ENCODE data around the gene COPZ1. TPM values are rescaled to one million over a fixed set of nuclear protein-coding genes. Genes with fewer than 3 reads are reported as not detected.
"Not testable (repeated sequence)": the region's sequence is repeated elsewhere in the genome, so short reads cannot be mapped to it uniquely, and the experiment has no call there.

Gene COPZ1
- total RNA-seq, 1 experiment from 2014 or later, result 186 TPM

GRCh38 chr12:54331461-54331860 is 6.5 kb downstream of the COPZ1 start:
- no peak for DNase-seq (ENCODE audit: low read depth)

DNA sequence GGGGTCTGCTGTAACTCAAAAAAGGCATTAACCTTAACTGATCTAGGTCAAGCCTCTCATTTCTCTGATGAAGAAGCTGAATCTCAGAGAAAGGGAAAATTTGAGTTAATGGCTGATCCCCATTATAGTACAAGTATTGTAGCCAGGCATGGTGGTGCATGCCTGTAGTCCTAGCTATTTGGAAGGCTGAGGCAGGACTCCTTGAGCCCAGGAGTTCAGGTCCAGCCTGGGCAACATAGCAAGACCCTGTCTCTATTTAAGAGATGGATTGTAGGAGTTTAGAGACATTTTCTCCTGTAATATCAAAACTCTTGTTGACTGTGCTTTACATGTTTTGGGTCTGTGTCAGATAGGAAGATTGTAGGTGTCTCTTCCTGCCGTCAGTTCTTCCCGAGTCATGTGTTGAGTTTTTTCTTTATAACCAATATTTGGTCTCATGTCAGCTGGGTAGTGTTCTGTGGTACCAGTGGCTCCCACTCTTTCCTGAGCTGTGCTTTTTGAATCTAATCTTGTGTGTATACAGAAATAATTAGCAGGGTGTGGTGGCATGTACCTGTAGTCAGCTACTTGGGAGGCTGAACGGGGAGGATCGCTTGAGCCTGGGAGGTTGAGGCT is 8.6 kb downstream of the COPZ1 start:
- DNase-seq (ENCODE audit: low read depth), result no peak

DNA sequence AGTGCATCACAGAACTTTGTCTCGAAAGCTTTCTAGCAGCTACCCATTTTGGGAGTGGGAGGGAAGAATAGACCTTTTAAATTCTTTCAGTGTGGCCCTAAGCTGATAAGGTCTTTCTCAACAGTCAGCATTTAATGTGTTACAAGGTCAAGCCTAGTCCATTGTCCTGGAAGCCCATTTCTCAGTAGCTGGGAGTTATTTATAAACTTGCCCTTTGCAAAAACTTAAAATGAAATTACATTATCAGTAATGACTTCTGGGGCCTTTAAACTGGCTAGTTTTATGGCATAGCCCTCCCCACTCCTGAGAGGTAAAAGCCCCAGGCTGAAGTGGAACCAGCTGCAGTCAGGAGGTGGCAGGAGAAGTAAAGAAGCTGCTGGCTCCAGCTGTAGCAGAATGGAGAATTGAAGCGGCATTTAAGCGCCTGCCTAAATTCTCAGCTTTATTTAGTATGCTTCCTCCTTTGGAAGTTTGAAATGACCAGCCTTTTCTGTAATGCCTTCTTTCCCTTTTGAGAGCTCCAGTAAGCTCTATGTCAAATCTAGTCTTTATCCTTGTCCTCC is 12.4 kb downstream of the COPZ1 start:
- DNase-seq (ENCODE audit: low read depth), result no peak

DNA sequence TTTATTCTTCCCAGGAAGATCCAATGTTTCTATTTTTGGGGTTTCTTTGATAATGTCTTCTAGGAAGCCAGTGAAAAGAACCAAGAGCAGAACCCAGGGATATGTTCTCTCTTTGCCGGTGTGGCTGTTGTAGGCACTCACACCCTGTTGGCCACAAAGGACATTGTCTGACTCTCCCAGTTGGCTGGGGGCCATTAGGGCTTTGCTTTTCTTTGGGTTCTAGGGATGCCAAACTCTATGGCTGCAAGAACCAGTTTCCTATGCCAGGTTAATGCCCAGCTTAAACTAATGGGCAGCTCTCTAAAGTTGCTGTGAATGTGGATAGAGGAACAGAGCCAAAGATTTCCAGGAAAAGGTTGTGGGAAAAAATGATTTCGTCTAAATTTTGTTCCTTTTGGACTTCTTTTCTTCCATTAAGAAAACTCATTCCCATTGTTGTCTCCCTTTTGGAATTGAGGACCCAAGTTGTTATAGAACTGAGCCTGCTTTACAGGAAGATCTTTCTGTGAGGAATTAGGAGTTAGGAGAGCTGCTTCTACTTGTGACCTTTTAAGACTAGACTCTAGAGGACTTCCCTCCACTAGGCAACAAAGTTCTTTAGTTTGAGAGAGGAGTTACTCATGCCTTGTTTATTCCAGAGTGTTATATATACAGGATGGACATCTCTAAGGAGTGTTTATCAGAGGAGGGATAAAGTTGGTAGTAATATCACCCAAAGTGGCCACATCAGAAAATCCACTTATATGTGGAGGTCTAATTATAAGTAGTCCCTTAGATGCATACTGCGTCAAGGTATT is 13.1 kb downstream of the COPZ1 start:
- peak; percentile 12 for DNase-seq (ENCODE audit: low read depth)

DNA sequence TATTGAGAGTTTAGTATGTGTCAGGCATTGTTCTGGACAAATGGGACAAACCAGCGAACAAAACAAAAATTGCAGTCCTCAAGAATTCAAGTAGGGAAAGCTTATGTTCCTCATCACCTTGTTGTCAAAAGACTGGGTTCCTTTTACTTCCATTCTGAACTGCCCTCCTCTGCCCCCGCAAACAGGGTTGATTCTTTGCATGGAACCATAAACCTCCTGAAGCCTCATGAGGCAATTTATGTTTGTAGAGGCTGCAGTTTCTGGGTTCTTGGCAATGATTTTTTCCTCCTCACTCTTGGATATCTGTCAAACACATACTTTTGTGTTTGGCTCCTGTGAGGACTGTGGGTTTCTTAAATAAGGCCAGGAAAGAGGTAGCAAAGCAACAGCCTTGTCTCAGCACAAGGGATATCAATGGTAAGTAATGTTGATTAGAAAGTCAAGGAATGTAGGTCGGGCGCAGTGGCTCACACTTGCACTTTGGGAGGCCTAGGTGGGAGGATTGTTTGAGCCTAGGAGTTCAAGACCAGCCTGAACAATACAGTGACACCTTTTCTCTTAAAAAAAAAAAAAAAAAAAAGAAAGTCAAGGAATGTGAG is 13.9 kb downstream of the COPZ1 start:
- no peak for DNase-seq (ENCODE audit: low read depth)

DNA sequence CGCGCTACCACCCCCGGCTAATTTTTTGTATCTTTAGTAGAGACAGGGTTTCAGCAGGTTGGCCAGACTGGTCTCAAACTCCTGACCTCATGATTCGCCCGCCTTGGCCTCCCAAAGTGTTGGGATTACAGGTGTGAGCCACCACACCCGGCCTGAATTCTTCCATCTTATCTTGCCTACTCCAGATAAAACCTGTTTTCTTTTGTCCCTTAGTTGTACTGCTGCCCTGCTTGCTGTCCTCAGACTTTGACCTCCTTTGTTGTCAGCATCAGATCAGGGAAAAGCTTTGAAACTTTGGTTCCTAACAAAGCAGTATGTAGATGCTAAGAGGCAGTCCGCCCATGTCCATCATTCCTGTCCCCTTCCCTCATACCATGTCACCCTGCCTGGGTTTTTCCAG is 15.9 kb downstream of the COPZ1 start:
- DNase-seq (ENCODE audit: low read depth), result no peak

- no peak for DNase-seq (ENCODE audit: low read depth)
Measured at GRCh38 chr12:54341378-54342300, 16.7 kb downstream of the COPZ1 start.

DNA sequence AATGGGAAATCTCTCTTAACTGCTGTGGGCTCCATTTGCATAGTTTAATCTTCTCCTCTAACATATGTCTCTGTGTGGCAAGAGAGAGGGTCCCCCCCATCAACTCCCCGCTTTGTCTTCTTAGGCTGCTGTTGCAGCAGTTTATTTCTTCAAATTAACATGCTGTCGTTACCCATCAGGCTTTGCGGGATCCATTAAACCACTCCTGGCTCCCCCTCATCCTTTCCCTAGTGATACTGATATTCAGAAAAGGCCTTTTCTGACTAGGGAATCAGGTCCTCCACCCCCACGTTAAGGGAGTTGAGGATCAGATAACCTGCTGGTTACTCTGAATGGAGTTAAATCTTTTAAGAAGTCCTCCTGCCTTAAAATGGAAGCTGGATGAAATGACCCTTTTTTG is 24.1 kb downstream of the COPZ1 start:
- no peak for DNase-seq (ENCODE audit: low read depth)

- no peak for DNase-seq (ENCODE audit: low read depth)
Measured at GRCh38 chr12:54349679-54350078, 24.7 kb downstream of the COPZ1 start.

DNA sequence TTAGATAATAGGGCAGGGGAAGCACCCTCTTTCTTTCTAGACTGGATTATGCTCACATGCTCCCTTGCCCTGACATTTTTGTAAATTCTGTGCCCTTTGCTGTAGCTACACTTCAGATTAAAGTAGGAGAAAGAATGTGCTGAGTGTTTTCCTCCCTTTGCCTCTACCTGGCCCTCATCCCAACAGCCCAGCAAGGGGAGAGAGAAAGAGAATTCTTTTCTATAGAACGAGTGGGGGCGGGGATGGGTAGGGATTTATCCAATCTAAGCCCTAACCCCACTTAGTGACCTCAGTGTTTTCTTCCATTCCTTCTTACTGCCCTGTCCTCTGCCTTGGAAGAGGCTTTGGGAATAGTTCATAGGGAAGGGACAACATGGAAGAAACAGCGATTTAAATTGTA is 25.8 kb downstream of the COPZ1 start:
- no peak for DNase-seq (ENCODE audit: low read depth)

- no peak for DNase-seq (ENCODE audit: low read depth)
Measured at GRCh38 chr12:54351341-54351740, 26.4 kb downstream of the COPZ1 start.

DNA sequence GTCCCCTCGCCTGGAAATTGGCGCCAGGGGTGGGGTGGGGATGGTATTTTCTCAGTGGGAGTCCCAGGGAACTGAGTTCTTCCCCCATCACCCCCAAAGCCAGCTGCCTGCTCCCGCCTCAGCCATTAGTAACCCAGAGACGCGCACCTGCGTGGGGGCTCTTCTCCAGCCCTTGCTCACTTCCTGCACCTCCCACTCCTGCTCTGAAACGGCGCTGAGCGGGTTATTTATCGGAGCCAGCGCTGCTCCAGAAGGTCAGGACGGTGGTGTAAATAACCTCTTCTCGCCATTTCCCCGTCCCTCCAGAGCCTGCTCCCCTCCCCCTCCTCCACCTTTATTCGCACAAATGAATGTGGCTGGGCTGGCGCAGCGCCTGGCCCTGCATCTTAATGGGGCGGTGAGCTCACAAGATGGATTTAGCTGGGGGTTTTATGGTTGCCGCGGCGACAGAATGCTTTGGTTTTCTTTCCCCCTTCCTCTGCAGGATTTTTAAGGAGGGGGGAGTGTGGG is 27.1 kb downstream of the COPZ1 start:
- peak; percentile 84 for DNase-seq (ENCODE audit: low read depth)

DNA sequence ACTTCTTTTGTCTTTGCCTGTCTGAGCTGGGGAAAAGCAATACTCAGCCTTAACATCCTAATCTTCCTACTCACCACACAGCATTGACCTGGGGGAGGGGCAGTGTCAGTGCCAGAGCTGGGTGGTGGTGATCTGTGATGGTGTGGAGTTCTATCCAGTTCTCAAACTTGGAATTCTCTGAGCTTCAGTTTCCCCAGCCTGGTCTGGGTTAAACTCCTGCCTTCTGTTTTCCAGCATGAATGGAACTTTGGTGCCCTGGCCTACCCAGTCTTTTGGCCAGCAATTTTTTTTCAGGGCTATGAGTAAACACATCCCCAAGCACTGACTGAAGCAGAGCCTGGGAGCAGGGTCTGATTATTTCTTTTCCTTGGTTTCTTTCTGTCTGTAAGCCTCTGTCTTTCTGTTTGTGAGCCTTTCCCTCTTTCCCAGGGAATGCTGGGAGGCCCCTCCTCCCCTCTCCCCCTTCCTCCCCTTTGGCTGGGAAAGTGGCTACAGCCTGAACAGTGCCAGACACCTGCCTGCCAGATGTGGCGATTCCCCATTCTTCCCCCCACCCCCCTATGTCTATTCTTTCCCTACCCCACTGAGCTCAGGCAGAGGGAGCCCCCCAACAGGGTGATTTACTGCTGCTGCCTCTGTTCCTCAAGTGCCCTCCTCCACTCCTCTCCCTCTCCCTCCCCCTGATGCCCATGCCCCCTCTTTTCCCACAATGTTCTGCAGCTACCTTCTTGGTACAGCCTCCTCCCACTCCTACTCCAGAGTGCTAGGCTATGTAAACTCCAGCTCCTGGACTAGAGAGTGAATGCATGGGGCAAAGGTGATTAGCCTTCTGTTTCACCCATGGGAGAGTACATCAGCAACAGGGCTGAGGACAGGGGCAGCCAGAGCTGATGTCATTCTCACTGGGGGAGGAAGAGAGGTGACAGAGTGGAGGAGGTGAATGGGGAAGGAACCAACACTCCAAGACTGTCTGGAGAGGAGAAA is 28.3 kb downstream of the COPZ1 start:
- DNase-seq (ENCODE audit: low read depth), result peak; percentile 36

- not testable (repeated sequence) for DNase-seq (ENCODE audit: low read depth)
Measured at GRCh38 chr12:54354271-54354670, 29.3 kb downstream of the COPZ1 start.

- no peak for DNase-seq (ENCODE audit: low read depth)
Measured at GRCh38 chr12:54355104-54355815, 30.3 kb downstream of the COPZ1 start.

GRCh38 chr12:54356228-54356627 is 31.3 kb downstream of the COPZ1 start:
- DNase-seq (ENCODE audit: low read depth), result no peak

GRCh38 chr12:54356951-54357356 is 32.0 kb downstream of the COPZ1 start:
- no peak for DNase-seq (ENCODE audit: low read depth)

DNA sequence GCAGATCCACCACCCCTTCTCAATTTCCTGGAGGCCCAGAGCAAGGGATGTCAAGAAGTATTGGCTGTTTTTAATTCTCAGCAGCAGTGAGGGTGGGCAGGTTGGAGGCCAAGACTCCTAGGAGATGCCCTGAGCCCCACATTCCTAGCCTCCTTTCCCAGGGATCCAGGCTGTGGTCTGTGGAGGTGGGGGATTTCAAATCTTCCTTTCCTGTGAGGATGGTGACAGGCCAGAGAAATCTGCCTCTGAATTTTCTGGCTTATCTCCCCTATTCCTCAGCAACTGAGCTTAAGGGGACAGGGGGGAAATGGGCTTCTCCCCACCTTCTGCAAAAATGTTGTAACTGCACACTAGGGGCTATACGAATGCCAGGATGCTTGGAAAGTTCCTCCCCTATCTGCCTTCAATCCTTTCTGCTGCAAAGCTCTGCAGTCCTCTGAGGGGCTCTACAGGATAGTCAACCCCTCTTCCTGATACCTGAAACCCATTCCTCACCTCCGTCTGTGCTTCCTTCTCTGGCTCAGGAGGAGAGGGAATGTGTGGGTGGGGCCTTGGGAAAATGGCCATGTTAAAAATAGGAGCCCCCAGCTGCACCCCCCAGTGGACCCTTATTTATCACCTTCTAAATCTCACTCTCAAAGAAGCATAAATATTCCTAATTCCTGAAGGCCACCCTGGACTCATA is 32.7 kb downstream of the COPZ1 start:
- no peak for DNase-seq (ENCODE audit: low read depth)
